HL-60 (cell line): ENCODE measurements around the gene SMO.
A peak's percentile ranks its signal among the peaks of the same experiment; 100 is the strongest.
"Not testable (repeated sequence)": the region's sequence is repeated elsewhere in the genome, so short reads cannot be mapped to it uniquely, and the experiment has no call there.

Source experiments
- DNase-seq, 2 experiments: peaks; one replicate each; pipeline ENCODE4 v3.0.0-alpha.2; 2010 to 2020; ENCODE audit warnings: low read depth in 1 of 2, low spot score in 1 of 2
- H3K27ac ChIP-seq: fragments of 250-450 bp; sonication (Bioruptor Pico); replicated peaks from 2 replicates; pipeline ENCODE4 v1.5.1; 2020; ENCODE audit warnings: mild to moderate bottlenecking, moderate library complexity
- H3K27me3 ChIP-seq: fragments of 250-450 bp; sonication (Bioruptor Pico); 2 replicates; pipeline ENCODE4 v1.5.1; 2021; ENCODE audit warnings: mild to moderate bottlenecking, moderate library complexity; ENCODE audit not compliant: insufficient read depth, poor library complexity, severe bottlenecking
- H3K4me3 ChIP-seq: replicated peaks from 2 replicates; pipeline ENCODE4 v1.5.1; 2011; ENCODE audit warnings: mild to moderate bottlenecking, control low read depth, low read length; ENCODE audit not compliant: insufficient read depth
- GABPA ChIP-seq: IDR thresholded peaks from 2 replicates; pipeline ENCODE4 v1.6.1; 2012; ENCODE audit warnings: low read depth
- POLR2AphosphoS5 ChIP-seq: IDR thresholded peaks from 2 replicates; pipeline ENCODE4 v1.6.1; 2012; ENCODE audit warnings: low read depth
- SPI1 ChIP-seq: IDR thresholded peaks from 2 replicates; pipeline ENCODE4 v1.6.1; 2012; ENCODE audit warnings: low read depth, mild to moderate bottlenecking, borderline replicate concordance
- TF ChIP-seq, protein P1 (sequence below): IDR thresholded peaks from one replicate; pipeline ENCODE4 v1.5.1; 2011; ENCODE audit warnings: low read length, control low read depth, inconsistent platforms; ENCODE audit not compliant: insufficient read depth
- TF ChIP-seq, protein P2 (sequence below): IDR thresholded peaks from 2 replicates; pipeline ENCODE4 v1.6.1; 2012; ENCODE audit warnings: low read depth; ENCODE audit not compliant: insufficient replicate concordance

SMO gene

DNA sequence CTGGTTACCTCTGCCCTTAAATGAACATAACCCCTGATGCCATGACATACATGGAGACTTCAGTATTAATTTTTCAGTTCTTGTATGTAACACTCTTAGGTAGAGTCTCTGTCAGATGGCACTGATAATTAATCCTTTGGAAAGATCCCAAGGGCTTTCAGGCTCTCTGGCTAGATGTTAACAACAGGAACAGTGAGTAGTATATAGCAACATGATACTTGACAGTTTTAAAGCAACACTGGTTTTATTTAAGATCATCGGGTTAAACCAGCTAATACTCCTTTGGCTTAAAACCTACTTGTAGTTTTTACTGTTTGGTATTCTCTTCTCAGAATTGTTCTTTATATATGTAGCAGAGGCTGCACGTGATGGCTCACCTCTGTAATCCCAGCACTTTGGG lies 63.7 kb downstream of the SMO start:
- no peak overlapping the region for H3K4me3 ChIP-seq
- no peak for DNase-seq
- TF ChIP-seq, protein P1, sequence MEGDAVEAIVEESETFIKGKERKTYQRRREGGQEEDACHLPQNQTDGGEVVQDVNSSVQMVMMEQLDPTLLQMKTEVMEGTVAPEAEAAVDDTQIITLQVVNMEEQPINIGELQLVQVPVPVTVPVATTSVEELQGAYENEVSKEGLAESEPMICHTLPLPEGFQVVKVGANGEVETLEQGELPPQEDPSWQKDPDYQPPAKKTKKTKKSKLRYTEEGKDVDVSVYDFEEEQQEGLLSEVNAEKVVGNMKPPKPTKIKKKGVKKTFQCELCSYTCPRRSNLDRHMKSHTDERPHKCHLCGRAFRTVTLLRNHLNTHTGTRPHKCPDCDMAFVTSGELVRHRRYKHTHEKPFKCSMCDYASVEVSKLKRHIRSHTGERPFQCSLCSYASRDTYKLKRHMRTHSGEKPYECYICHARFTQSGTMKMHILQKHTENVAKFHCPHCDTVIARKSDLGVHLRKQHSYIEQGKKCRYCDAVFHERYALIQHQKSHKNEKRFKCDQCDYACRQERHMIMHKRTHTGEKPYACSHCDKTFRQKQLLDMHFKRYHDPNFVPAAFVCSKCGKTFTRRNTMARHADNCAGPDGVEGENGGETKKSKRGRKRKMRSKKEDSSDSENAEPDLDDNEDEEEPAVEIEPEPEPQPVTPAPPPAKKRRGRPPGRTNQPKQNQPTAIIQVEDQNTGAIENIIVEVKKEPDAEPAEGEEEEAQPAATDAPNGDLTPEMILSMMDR = no peak
- no peak for TF ChIP-seq SPI1
- TF ChIP-seq, protein P2, sequence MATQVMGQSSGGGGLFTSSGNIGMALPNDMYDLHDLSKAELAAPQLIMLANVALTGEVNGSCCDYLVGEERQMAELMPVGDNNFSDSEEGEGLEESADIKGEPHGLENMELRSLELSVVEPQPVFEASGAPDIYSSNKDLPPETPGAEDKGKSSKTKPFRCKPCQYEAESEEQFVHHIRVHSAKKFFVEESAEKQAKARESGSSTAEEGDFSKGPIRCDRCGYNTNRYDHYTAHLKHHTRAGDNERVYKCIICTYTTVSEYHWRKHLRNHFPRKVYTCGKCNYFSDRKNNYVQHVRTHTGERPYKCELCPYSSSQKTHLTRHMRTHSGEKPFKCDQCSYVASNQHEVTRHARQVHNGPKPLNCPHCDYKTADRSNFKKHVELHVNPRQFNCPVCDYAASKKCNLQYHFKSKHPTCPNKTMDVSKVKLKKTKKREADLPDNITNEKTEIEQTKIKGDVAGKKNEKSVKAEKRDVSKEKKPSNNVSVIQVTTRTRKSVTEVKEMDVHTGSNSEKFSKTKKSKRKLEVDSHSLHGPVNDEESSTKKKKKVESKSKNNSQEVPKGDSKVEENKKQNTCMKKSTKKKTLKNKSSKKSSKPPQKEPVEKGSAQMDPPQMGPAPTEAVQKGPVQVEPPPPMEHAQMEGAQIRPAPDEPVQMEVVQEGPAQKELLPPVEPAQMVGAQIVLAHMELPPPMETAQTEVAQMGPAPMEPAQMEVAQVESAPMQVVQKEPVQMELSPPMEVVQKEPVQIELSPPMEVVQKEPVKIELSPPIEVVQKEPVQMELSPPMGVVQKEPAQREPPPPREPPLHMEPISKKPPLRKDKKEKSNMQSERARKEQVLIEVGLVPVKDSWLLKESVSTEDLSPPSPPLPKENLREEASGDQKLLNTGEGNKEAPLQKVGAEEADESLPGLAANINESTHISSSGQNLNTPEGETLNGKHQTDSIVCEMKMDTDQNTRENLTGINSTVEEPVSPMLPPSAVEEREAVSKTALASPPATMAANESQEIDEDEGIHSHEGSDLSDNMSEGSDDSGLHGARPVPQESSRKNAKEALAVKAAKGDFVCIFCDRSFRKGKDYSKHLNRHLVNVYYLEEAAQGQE = no peak
- TF ChIP-seq POLR2AphosphoS5 = no peak
- TF ChIP-seq GABPA = no peak
- no peak overlapping the region for H3K27ac ChIP-seq
- no peaks in the 10 kb centered on the region for H3K27me3 ChIP-seq

DNA sequence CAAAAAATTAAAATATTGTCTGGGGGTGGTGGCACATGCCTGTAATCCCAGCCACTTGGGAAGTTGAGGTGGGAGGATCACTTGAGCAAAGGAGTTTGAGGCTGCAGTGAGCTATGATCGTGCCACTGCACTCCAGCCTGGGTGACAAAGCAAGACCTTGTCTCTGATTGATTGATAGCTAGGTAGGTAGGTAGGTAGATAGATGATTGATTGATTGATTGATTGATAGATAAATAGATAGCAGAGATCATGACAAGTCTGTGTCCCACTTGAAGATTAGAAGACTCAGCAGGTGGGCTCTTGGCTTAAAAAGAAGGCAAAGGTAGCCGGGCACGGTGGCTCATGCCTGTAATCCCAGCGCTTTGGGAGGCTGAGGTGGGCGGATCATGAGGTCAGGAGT lies 64.2 kb downstream of the SMO start:
- not testable (repeated sequence) for H3K27me3 ChIP-seq, H3K4me3 ChIP-seq, H3K27ac ChIP-seq, DNase-seq

DNA sequence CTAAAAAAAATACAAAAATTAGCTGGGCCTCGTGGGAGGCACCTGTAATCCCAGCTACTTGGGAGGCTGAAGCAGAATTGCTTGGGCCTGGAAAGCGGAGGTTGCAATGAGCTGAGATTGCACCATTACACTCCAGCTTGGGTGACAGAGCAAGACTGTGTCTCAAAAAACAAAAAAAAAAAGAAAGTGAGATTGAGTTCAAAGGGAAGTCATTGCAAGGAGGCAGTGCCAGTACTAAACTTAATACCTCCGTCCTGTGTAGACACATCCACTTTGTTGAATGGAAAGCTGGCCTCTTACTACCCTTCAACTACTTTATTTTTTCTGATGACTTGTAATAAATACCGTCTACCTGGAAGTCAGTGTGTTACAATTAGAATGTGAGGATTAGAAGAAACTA lies 67.4 kb downstream of the SMO start:
- DNase-seq = no peak
- Histone ChIP-seq H3K27me3 (no peaks in the 10 kb centered on the region), H3K4me3 (no peak overlapping the region), H3K27ac (no peak overlapping the region)
- no peak for TF ChIP-seq GABPA
- no peak for TF ChIP-seq POLR2AphosphoS5
- TF ChIP-seq, protein P2 = no peak
- TF ChIP-seq, protein P1 = no peak
- TF ChIP-seq SPI1 = no peak

DNA sequence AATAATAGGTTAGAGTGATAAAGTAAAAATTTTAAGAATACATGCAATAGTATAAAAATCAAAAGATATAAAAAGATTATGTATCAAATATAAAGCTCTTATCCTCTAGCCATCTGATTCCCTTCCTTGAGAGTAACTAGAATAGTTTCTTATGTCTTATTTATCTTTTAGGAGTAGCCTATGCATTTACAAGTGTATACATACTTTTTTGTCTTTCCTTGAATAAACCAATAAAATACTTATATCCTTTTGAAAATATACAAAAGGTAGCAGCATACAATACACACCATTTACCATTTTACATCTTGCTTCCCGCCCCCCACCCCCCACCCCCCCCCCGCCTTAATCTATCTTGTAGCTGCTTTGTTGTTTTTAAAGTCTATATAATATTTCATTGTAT lies 67.8 kb downstream of the SMO start:
- Histone ChIP-seq H3K27me3 (no peaks in the 10 kb centered on the region), H3K4me3 (no peak overlapping the region), H3K27ac (no peak overlapping the region)
- TF ChIP-seq POLR2AphosphoS5 = no peak
- DNase-seq = no peak

DNA sequence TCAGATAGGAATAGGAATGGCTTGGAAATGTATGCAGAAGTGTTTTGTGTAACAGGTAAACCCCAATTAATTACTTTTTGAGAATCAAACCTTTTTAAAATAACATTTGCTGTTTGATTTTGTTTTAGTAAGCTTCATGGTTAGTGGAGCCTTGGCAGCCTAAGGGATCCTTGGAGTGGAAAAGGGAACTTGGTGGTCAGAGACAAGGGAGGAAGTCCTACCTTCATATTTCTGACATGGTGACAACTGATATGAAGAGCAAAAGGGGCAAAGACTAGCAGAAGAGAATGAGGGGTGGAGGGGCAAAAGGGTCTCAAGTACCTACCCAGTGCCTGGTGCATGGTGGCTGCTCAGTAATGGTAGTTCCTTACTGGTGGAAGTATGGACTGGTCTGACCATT lies 68.7 kb downstream of the SMO start:
- peak in 1 of 2 experiments; percentile 53 for DNase-seq
- Histone ChIP-seq H3K27ac (no peak overlapping the region), H3K4me3 (no peak overlapping the region), H3K27me3 (no peaks in the 10 kb centered on the region)
- TF ChIP-seq, protein P2 = no peak
- TF ChIP-seq, protein P1 = no peak
- TF ChIP-seq SPI1 (peak; percentile 92), GABPA (no peak)
